Astrocyte (in vitro differentiated cells and primary cell): Measurements from ENCODE around the gene ERC1. TPM values are rescaled to one million over a fixed set of nuclear protein-coding genes. Genes with fewer than 3 reads are reported as not detected.
A peak's percentile ranks its signal among the peaks of the same experiment; 100 is the strongest.

ENCODE experiments used
- DNase-seq: peaks from one replicate; pipeline ENCODE4 v3.0.0-alpha.2; 2010; ENCODE audit warnings: low read depth
- FAIRE-seq: peaks from 2 replicates; lab custom pipeline; 2011; peaks lifted over from hg19 to GRCh38; lab: Jason Lieb, UNC
- H2AFZ ChIP-seq: 2 replicates; pipeline ENCODE4 v1.6.0; 2012; ENCODE audit warnings: low read depth, low read length, inconsistent platforms
- H3K27ac ChIP-seq: 2 replicates; pipeline ENCODE4 v1.5.1; 2011; ENCODE audit warnings: low read depth, low read length, inconsistent platforms
- H3K27me3 ChIP-seq: 2 replicates; pipeline ENCODE4 v1.6.0; 2011; ENCODE audit warnings: low read length, inconsistent platforms; ENCODE audit not compliant: insufficient read depth
- H3K36me3 ChIP-seq: 2 replicates; pipeline ENCODE4 v1.5.1; 2011; ENCODE audit warnings: low read length, inconsistent platforms; ENCODE audit not compliant: insufficient read depth
- H3K4me1 ChIP-seq: 2 replicates; pipeline ENCODE4 v1.5.1; 2011; ENCODE audit warnings: low read length, inconsistent platforms; ENCODE audit not compliant: insufficient read depth
- H3K4me2 ChIP-seq: 2 replicates; pipeline ENCODE4 v1.6.0; 2012; ENCODE audit warnings: low read length, inconsistent platforms
- H3K4me3 ChIP-seq: 2 replicates; pipeline ENCODE4 v1.5.1; 2011; ENCODE audit warnings: low read depth, mild to moderate bottlenecking, low read length, inconsistent platforms; ENCODE audit not compliant: insufficient read depth
- H3K79me2 ChIP-seq: 2 replicates; pipeline ENCODE4 v1.6.0; 2012; ENCODE audit warnings: mild to moderate bottlenecking, low read length, inconsistent platforms; ENCODE audit not compliant: insufficient read depth
- H3K9ac ChIP-seq: 2 replicates; pipeline ENCODE4 v1.6.0; 2012; ENCODE audit warnings: mild to moderate bottlenecking, low read length, inconsistent platforms
- H3K9me3 ChIP-seq: 2 replicates; pipeline ENCODE4 v1.5.1; 2012; ENCODE audit warnings: low read depth, mild to moderate bottlenecking, low read length, inconsistent platforms; ENCODE audit not compliant: insufficient read depth
- H4K20me1 ChIP-seq: 2 replicates; pipeline ENCODE4 v1.6.0; 2012; ENCODE audit warnings: low read length, inconsistent platforms; ENCODE audit not compliant: insufficient read depth
- H3K27ac Mint-ChIP-seq: one replicate; pipeline ENCODE4 v1.8.0; 2021; ENCODE audit warnings: mild to moderate bottlenecking, mixed read lengths; ENCODE audit not compliant: unreplicated experiment
- H3K27me3 Mint-ChIP-seq: one replicate; pipeline ENCODE4 v1.8.0; 2021; ENCODE audit warnings: low read depth, mixed read lengths; ENCODE audit not compliant: unreplicated experiment
- H3K36me3 Mint-ChIP-seq: one replicate; pipeline ENCODE4 v1.8.0; 2021; ENCODE audit warnings: low read depth, mixed read lengths; ENCODE audit not compliant: unreplicated experiment
- H3K4me1 Mint-ChIP-seq: one replicate; pipeline ENCODE4 v1.8.0; 2021; ENCODE audit warnings: low read depth, mixed read lengths; ENCODE audit not compliant: unreplicated experiment
- H3K4me3 Mint-ChIP-seq: one replicate; pipeline ENCODE4 v1.8.0; 2021; ENCODE audit warnings: mild to moderate bottlenecking, moderate library complexity, mixed read lengths; ENCODE audit not compliant: unreplicated experiment
- H3K9me3 Mint-ChIP-seq: one replicate; pipeline ENCODE4 v1.8.0; 2021; ENCODE audit warnings: mild to moderate bottlenecking, mixed read lengths; ENCODE audit not compliant: unreplicated experiment
- CTCF ChIP-seq: IDR thresholded peaks from 2 replicates; pipeline ENCODE4 v1.5.1; 2011; ENCODE audit warnings: low read depth, mild to moderate bottlenecking, inconsistent platforms, low read length, moderate library complexity; ENCODE audit not compliant: insufficient read depth
- EZH2 ChIP-seq: IDR thresholded peaks from 2 replicates; pipeline ENCODE4 v1.6.1; 2012; ENCODE audit warnings: mild to moderate bottlenecking, low read length, inconsistent platforms; ENCODE audit not compliant: insufficient read depth
- total RNA-seq: library from RNA; stranded (reverse); gene quantifications from 2 replicates; pipeline ENCODE4 v1.2.1, GENCODE V29; 2021

The ERC1 gene
- total RNA-seq, 1 donor from 2014 or later: 67.1 TPM

GRCh38 chr12:1281683-1282366 lies 290.8 kb downstream of the ERC1 start:
- Histone ChIP-seq H3K9ac (no peak overlapping the region), H3K4me3 (no peak overlapping the region), H3K4me2 (peak overlapping the region; percentile 34), H3K36me3 (no peaks in the 10 kb centered on the region), H3K27ac (no peak overlapping the region), H3K79me2 (no peaks in the 10 kb centered on the region), H2AFZ (no peak overlapping the region), H4K20me1 (no peaks in the 10 kb centered on the region), H3K27me3 (no peaks in the 10 kb centered on the region), H3K4me1 (no peaks in the 10 kb centered on the region), H3K9me3 (no peaks in the 10 kb centered on the region)
- FAIRE-seq (peak; percentile 88), DNase-seq (peak; percentile 76)
- TF ChIP-seq CTCF: no peak
- no peak for TF ChIP-seq EZH2
- Mint-ChIP-seq H3K27me3 (no peaks in the 10 kb centered on the region), H3K36me3 (no peaks in the 10 kb centered on the region), H3K27ac (peak overlapping the region; percentile 64), H3K4me1 (peaks cover 21% of the 10 kb centered on the region), H3K9me3 (no peaks in the 10 kb centered on the region), H3K4me3 (no peak overlapping the region)

- Histone ChIP-seq H4K20me1 (no peaks in the 10 kb centered on the region), H3K27me3 (no peaks in the 10 kb centered on the region), H3K4me1 (no peaks in the 10 kb centered on the region), H3K9ac (no peak overlapping the region), H3K9me3 (no peaks in the 10 kb centered on the region), H2AFZ (no peak overlapping the region), H3K36me3 (no peaks in the 10 kb centered on the region), H3K4me3 (no peak overlapping the region), H3K79me2 (no peaks in the 10 kb centered on the region), H3K4me2 (no peak overlapping the region), H3K27ac (no peak overlapping the region)
- no peak for TF ChIP-seq CTCF
- TF ChIP-seq EZH2: no peak
- peaks cover 21% of the 10 kb centered on the region for H3K4me1 Mint-ChIP-seq
- no peak overlapping the region for H3K27ac Mint-ChIP-seq
- H3K4me3 Mint-ChIP-seq: no peak overlapping the region
- peaks cover 5% of the 10 kb centered on the region for H3K36me3 Mint-ChIP-seq
- H3K9me3 Mint-ChIP-seq: no peaks in the 10 kb centered on the region
- DNase-seq: no peak
- no peak for FAIRE-seq
- H3K27me3 Mint-ChIP-seq: no peaks in the 10 kb centered on the region
Observed at GRCh38 chr12:1282670-1283315, 291.8 kb downstream of the ERC1 start.

- DNase-seq (no peak), FAIRE-seq (peak; percentile 34)
- no peak overlapping the region for H2AFZ ChIP-seq
- no peaks in the 10 kb centered on the region for H3K27me3 ChIP-seq
- Mint-ChIP-seq H3K36me3 (peaks cover 5% of the 10 kb centered on the region), H3K9me3 (no peaks in the 10 kb centered on the region), H3K4me1 (peaks cover 21% of the 10 kb centered on the region), H3K27me3 (no peaks in the 10 kb centered on the region), H3K4me3 (no peak overlapping the region), H3K27ac (no peak overlapping the region)
- no peaks in the 10 kb centered on the region for H3K79me2 ChIP-seq
- no peaks in the 10 kb centered on the region for H3K9me3 ChIP-seq
- H3K36me3 ChIP-seq: no peaks in the 10 kb centered on the region
- H3K4me3 ChIP-seq: no peak overlapping the region
- no peak overlapping the region for H3K4me2 ChIP-seq
- no peaks in the 10 kb centered on the region for H4K20me1 ChIP-seq
- no peak overlapping the region for H3K9ac ChIP-seq
- no peak overlapping the region for H3K27ac ChIP-seq
- H3K4me1 ChIP-seq: no peaks in the 10 kb centered on the region
- no peak for TF ChIP-seq CTCF
- no peak for TF ChIP-seq EZH2
Observed at GRCh38 chr12:1283316-1283715, 292.3 kb downstream of the ERC1 start.
